ENCODE results near the gene FLAD1.

- TF ChIP-seq POLR2A (IDR thresholded peaks at IDR 0.05) (no peak), POLR2AphosphoS5 (IDR thresholded peaks at IDR 0.05) (no peak), CTCF (IDR thresholded peaks at IDR 0.05) (no peak), EP300 (IDR thresholded peaks at IDR 0.05) (no peak)
These were observed 16.6 kb downstream of the FLAD1 start for GRCh38 chr1:154999571-155000410.
